ENCODE data around the gene UNC13D.
"Not testable (repeated sequence)": the region's sequence is repeated elsewhere in the genome, so short reads cannot be mapped to it uniquely, and the experiment has no call there.

The UNC13D gene

DNA sequence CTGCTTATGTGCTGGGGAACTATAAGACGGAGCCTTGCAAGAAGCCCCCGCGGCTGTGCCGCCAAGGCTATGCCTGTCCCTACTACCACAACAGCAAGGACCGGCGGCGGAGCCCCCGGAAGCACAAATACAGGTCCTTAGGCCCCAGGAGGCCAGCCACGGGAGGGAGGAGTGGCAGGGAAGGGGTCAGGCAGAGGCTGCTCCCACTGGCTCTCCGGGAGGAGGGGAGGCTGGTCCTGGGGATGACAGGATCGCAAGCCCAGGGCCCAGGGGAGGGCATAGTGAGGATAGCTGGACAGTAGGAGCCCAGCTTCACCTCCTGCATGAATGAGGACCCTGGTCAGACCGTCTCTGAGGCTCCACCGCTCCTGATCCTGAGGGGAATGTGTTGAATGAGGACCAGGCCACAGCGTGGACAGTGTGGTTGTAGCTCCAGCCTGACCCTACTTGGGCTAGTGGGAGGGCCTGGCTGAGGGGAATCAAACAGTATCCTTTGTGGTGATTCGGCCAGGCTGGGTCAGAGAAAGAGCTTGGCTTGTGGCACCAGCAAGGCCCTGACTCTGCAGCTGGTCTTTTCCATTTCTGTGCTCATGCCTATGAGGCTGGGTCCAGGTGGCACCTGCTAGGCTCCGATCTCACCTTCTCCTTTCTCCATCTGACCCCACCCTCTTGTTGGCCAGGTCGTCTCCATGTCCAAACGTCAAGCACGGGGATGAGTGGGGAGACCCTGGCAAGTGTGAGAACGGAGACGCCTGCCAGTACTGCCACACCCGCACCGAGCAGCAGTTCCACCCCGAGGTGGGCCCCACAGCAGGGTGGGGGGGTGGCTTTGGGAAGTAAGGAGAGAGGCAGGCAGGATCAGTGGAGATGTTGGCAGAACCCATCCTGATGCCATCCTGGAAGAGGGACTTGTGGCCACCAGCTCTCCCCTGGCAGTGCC is 30.9 kb downstream of the UNC13D start:
- intact Hi-C loops (cut with DNase I) = no loop called here
- no peak for DNase-seq

DNA sequence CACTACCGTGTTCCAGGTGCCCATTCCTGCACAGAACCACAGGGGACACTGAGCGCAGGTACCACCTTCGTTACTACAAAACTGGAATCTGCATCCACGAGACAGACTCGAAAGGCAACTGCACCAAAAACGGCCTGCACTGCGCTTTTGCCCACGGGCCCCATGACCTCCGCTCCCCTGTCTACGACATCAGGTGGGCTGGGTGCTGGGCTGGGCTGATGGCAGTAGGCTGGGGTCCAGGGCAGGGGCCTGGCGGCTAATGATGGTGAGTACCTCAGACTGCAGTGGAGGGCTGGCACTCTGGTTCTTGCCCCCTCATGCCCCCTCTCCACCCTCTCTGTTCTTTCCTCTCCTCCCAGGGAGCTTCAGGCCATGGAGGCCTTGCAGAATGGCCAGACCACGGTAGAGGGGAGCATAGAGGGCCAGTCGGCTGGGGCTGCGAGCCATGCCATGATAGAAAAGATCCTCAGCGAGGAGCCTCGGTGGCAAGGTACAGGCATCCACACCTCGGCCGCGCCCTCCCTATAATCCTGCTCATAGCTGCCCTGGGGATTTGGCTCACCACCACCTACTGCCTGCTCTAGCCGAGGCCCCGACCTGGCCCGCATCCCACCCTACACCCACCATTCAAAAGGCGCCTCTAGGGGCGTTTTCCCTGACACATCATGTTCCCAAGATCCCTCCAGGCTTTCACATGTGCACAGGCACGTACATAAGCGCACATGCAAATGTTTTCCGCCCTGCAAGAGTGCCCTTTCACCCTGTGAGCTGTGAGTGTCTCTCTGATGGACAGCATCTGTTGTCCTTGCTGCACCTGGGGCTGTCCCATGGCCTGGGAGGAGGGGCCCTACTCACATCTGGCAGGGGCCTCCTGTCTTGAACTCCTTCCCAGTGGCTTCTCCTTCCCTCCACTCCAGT is 31.8 kb downstream of the UNC13D start:
- intact Hi-C loops (cut with DNase I) = no loop called here
- DNase-seq = no peak

DNA sequence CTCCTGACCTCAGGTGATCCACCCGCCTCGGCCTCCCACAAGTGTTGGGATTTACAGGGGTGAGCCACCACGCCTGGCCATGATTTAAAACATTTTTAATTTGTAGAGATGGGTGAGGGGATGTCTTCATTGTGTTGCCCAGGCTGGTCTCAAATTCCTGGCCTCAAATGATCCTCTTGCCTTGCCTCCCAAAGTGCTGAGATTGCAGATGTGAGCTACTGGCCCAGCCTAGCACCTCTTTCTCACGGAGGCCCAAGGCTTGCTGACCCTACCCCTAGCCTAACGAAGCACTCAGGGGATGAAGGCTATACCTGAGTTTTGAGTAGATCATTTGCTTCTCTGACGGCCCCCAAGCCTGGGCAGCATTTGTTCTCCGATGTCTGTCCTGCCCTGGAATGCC is 33.0 kb downstream of the UNC13D start:
- DNase-seq = no peak
- intact Hi-C loops (cut with DNase I) = no loop called here

DNA sequence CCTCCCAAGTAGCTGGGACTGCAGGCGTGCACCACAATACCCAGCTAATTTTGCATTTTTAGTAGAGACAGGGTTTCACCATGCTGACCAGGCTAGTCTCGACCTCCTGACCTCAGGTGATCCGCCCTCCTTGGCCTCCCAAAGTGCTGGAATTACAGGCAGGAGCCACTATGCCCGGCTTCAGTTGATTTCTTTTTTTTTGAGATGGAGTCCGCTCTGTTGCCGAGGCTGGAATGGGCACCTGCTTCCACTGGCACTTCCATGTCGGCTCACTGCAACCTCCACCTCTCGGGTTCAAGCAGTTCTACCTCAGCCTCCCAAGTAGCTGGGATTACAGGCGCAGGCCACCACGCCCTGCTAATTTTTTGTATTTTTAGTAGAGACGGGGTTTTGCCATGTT is 33.4 kb downstream of the UNC13D start:
- DNase-seq; intact Hi-C loops (cut with DNase I): not testable (repeated sequence)

DNA sequence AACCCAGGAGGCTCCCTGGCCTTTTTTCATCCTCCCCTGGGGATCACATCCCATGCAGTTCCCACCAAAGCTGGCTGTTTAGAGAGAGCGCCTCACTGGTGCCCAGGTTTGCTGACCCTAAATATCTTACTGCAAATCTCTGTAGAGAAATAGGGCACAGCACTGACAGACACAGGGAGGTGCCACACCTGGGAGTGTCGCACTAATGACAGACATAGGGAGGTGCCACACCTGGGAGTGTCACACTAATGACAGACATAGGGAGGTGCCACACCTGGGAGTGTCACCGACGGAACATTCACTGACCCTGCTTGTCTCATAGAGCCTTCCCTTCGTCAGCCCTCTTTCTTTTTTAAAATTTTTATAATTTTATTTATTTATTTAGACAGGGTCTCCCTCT is 34.0 kb downstream of the UNC13D start:
- DNase-seq = no peak
- intact Hi-C loops (cut with DNase I) = no loop called here

DNA sequence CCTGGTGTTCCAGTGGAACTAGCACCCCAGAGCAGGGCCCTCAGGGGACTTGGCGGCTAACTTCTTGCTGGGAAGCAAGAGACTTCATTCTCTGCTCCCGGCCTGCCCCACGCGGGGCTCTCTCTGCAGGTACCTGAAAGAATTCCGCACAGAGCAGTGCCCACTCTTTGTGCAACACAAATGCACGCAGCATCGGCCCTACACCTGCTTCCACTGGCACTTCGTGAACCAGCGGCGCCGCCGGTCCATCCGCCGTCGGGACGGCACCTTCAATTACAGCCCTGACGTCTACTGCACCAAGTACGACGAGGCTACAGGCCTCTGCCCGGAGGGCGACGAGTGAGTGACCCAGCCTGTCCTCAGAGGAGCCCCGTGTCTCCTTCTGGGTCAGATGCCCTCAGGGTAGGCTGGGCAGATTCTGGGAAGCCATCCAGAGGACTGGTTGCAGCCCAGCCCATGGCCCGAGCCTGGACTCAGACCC is 34.5 kb downstream of the UNC13D start:
- intact Hi-C loops (cut with DNase I) = no loop called here
- no peak for DNase-seq

DNA sequence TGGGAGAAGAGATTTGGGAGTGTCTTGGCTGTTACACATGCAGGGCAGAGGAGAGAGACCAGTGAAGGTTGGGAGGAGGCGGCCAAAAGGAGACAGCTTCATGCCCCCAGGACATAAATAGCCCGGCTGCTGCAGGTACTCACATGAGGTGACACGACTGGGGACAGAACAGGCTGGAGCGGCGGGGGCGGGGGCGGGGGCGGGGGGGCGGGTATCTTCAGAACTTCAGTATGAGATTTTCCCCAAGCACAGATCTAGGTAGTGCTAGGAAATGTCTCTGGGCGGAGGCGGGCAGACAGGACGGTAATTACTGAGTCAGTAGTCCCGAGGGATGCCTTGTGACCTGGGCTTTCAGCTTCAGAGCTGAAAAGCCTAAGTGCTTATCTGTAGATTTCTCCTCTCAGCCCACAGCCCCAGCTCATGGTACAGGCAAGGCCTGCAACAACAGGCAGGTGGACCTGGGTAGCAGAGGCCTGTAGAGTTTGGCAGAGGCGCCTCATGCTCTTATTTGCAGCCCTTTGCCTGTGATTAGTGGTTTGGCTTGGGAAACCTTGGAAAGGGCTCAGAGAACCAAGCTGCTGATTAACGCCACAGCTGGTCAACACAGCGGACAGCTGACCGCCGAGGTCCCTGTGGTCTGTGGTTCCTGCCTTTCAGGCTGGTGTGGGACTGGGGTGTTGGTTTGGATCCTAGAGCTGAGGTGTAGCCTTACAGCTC is 35.1 kb downstream of the UNC13D start:
- DNase-seq = peak in 1 of 42 donors; percentile 30
- intact Hi-C loops (cut with DNase I) = no loop called here

DNA sequence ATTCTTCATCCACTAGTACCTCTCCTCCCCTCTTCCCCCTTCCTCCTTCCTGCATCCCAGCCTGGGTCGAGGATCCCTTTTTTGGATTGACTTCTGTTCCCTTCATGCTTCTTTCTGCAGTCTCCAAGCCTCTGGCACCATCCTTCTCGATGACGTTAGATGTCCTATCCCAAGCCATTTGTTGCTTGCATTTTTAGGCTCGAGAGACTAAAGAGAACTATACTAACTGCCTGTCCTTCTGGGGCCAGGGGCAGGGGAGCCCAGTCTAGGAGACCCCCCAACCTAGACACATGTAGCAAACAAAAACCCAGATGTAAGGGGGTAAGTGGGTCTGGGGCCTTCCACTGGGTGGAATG is 35.7 kb downstream of the UNC13D start:
- no peak for DNase-seq
- intact Hi-C loops (cut with DNase I) = no loop called here

DNA sequence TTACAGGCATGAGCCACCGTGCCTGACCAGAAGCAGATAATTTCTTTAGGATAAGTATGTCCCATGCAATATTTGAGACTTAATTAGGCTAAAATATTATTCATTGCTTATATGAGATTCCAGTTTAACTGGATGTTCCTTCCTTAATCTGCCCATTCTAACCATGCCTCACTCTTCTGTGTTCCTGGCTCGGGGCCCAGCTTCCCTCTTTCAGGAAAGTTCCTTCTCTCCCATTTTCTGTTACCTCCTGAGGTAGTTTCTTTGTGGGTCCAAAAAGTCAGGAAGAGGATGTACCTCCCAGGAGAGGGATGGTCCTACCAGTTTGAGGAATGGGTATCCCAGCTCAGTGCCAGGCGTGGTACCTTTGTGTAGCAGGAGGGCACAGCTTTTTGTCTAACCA is 36.3 kb downstream of the UNC13D start:
- intact Hi-C loops (cut with DNase I) = no loop called here

DNA sequence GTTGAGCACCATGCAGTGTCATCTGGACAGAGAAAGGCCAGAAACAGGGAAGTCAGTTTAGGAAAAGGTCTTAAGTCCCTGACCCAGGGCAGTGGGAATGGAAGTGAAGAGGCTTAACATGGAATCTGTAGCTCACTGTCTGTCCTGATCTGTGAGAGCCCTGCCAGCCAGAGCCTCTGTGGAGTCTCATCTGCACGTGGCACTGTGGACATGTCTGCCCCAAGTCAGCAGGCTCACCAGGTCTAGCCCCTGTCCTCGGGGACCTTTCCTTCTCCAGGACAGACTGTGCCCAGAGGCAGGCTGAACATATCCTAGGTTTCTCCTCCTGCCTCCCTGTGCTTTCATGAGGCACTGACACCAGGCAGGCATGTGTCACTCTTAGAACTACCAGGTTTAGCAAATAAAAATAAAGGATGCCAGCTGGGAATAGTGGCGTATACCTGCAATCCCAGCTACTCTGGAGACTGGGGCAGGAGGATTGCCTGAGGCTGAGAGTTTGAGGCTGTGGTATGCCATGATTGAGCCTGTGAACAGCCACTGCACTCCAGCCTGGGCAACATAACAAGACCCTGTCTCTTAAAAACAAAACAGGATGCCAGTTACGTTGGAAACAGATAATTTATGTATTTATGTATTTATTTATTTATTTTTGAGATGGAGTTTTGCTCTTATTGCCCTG is 37.2 kb downstream of the UNC13D start:
- no peak for DNase-seq
- intact Hi-C loops (cut with DNase I) = no loop called here

More for the DNA sequence above, 36.3 kb downstream of the UNC13D start:
- DNase-seq = no peak

DNA sequence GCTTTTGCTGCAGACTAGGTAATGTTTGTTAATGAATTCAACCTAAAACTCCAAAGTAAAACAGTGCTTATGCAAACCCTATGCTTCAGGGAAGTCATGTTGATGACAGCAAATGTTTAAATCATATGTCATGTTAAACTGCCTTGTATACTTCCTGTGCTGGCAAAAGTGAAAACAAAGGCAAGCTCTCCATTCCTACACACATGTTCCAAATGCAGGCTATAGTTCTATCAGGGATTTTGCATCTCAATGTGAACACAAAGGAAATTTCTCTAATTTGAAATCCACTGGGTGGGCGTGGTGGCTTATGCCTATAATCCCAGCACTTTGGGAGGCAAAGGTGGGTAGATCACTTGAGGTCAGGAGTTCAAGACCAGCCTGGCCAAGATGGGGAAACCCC is 40.3 kb downstream of the UNC13D start:
- intact Hi-C loops (cut with DNase I) = no loop called here
- DNase-seq = no peak

DNA sequence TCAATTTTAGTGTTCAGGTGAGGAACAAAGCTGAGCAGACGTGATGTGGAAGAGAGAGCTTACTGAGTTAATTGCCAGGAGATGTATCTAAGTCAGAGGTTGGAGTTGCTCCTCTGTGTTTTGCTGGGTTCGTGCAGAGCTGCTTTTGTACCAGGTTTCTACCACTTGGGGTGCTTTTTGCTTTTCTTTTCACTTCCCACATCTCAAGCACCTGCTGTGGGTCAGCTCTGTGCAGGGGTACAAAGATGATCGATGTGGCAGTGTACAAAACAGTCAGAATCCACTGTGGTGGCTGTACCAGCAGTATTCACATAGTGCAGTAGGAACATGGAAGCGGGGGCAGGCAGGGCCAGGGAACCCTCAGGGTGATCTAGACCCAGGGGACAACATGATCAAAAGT is 44.8 kb downstream of the UNC13D start:
- intact Hi-C loops (cut with DNase I) = no loop called here
- DNase-seq = peak in 1 of 42 donors; percentile 2

DNA sequence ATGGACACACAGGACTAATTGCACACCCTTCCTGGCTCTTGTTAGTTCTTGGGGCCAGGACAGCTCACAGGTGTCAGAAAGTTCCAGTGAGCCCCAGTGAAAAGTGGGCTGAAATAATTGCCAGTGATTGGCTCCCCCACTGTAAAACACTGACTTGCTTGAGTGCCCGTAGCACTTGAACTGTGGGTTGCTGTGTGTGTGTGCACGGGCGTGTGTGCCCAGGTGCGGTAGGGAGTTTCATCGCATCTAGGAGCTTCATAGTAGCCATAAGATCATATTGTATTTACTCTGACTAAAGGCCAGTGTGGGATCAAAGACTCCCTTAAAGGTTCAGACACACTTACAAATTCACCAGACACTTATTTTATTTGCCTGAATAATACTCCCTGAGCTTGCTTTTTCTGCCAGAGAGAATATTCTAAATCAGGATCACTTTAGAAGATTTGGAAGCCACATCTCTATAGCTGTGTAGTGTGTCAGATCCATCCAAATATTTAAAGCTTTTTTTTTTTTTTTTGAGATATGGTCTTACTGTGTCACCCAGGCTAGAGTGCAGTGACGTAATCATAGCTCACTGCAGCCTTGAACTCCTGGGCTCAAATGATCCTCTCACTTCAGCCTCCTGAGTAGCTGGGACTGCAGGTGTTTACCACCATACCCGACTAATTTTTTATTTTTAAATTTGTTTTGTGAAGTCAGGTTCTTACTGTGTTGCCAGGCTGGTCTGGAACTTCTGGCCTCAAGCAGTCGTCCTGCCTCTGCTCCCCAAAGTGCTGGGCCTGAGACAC is 48.2 kb downstream of the UNC13D start:
- intact Hi-C loops (cut with DNase I) = no loop called here
- DNase-seq = peak in 2 of 42 donors; percentile 3 to 12

DNA sequence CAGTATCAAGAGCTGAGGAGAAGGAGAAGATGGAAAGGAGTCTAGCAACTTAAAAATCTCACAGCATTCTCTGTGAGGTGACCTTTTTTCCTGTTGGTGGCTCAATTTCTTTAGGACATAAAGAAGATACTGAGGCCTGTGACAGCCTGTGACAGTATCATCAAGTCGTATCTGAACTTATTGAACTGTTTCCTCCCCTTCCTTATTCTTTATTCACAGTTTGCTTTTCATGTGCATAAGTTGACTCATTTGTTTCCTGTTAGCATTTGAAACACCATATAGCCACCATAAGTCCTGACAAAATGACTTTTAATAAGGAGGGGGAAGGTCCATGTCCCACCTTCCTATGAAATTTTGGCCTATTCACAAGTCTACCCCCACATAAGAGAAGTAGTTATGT is 50.7 kb downstream of the UNC13D start:
- intact Hi-C loops (cut with DNase I) = no loop called here

DNA sequence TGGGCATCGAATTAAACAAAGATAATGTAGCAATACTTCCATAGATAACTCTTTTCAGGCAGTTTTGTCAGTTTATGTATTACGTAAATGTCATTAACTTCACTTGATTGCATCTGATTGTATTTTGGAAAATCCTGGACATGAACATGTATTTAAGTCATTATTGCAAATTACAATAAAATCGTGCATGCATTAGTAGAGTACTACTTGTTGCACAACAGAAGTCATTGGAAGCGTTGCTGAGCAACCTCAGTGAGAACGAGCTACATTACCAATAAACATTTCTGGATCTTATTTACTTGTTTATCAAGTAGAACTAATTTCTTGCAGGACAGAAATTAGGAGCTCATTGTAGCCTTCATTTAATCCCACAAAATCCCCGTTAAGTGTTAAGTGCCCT is 53.0 kb downstream of the UNC13D start:
- intact Hi-C loops (cut with DNase I) = no loop called here
- DNase-seq = no peak

More for the DNA sequence above, 50.7 kb downstream of the UNC13D start:
- no peak for DNase-seq

DNA sequence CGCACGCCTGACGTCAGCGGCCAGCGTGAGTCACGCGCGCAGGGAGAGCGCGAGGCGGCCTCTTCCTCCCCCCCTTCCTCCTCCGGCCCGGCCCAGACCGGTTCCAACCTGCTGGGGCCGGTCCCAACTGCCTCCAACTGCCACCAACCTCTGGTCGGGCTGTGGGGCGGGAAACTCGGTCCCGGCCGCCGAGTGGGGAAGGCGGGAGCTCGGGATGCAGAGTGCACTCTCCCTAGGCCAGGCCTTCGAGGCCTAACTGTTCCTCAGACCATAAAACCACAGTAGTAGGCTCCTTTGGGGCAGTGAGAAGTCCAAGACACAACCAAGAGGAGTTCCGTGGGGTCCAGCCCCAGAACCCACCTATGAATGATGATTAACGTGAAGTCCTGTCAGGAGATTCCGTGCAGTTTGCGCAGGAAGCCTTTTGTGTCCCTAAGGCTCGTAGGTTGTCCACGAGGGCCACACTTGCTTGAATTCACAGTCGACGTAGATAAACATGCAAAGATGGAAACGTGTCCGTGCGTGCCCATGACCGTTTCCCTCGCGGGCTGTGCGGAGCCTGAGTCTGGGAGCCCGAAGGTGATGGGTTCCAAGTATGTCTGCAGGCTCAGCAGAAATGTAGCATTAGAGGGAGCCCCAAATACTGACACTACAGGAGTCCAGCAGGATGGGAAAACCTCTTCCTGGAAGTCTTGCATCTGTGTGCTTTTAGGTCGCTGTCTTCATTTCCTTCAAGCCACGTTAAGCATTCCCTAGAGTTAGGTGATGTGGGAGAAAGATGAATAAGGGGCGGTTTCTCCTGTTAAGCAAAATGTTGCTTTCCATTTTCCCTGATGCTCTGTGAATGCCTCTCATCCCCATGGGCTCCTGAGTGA is 59.0 kb downstream of the UNC13D start:
- intact Hi-C loops (cut with DNase I) = loop anchor here (10.0 kb wide), 1 partner anchor 110 kb away; the partner anchor contains the start of gene TRIM65
- peak; percentile 63 to 95 (median 87) for DNase-seq
